GM12864 (cell line): ENCODE data around the gene PPFIA2.

ENCODE experiments used
- DNase-seq: peaks from one replicate; pipeline ENCODE4 v3.0.0-alpha.2; 2011; ENCODE audit warnings: low read depth
- H3K4me3 ChIP-seq: 2 replicates; pipeline ENCODE4 v1.5.1; 2011; ENCODE audit warnings: mild to moderate bottlenecking, low read depth, low read length, control low read depth
- CTCF ChIP-seq: IDR thresholded peaks from 2 replicates; pipeline ENCODE4 v1.5.1; 2011; ENCODE audit warnings: low read depth, mild to moderate bottlenecking, moderate library complexity, low read length, control low read depth, inconsistent platforms; ENCODE audit errors: missing control alignments

The PPFIA2 gene

GRCh38 chr12:81465876-81466275 is 293.3 kb downstream of the PPFIA2 start:
- DNase-seq = no peak
- TF ChIP-seq CTCF = no peak

GRCh38 chr12:81465191-81465590 is 294.0 kb downstream of the PPFIA2 start:
- no peak for TF ChIP-seq CTCF
- no peak for DNase-seq
- H3K4me3 ChIP-seq = no peak overlapping the region

More at GRCh38 chr12:81465876-81466275, 293.3 kb downstream of the PPFIA2 start:
- H3K4me3 ChIP-seq = no peak overlapping the region

GRCh38 chr12:81461163-81461562 is 298.0 kb downstream of the PPFIA2 start:
- peak; percentile 26 for TF ChIP-seq CTCF
- no peak for DNase-seq
- H3K4me3 ChIP-seq = no peak overlapping the region

- TF ChIP-seq CTCF = peak; percentile 41
- DNase-seq = peak; percentile 10
These were observed 308.0 kb downstream of the PPFIA2 start for GRCh38 chr12:81450920-81451739.

GRCh38 chr12:81441629-81442028 is 317.5 kb downstream of the PPFIA2 start:
- no peak overlapping the region for H3K4me3 ChIP-seq
- no peak for DNase-seq
- no peak for TF ChIP-seq CTCF

More at GRCh38 chr12:81450920-81451739, 308.0 kb downstream of the PPFIA2 start:
- no peak overlapping the region for H3K4me3 ChIP-seq

GRCh38 chr12:81440001-81440400 is 319.1 kb downstream of the PPFIA2 start:
- no peak for TF ChIP-seq CTCF
- H3K4me3 ChIP-seq = no peak overlapping the region
- no peak for DNase-seq

- no peak for DNase-seq
- H3K4me3 ChIP-seq = no peak overlapping the region
- no peak for TF ChIP-seq CTCF
These were observed 319.8 kb downstream of the PPFIA2 start for GRCh38 chr12:81439344-81439743.
